B cell (primary cell): ENCODE data around the gene MYMX. TPM values are rescaled to one million over a fixed set of nuclear protein-coding genes. Genes with fewer than 3 reads are reported as not detected.

Source experiments
- ATAC-seq: fragments of 200-7000 bp; cut with Tn5 transposase; one replicate; pipeline ENCODE4 v1.10.0; 2021; ENCODE audit warnings: low read depth, mild to moderate bottlenecking, moderate number of reproducible peaks, moderate library complexity
- CTCF ChIA-PET: fragments of 350-600 bp; sonication (Branson Sonifier 250); formaldehyde crosslinking; loops from one replicate; lab custom pipeline; 2021; ENCODE audit warnings: antibody characterized with exemption, inconsistent platforms; lab: Charles Lee
- POLR2A ChIA-PET: fragments of 350-600 bp; sonication (Branson Sonifier 250); formaldehyde crosslinking; loops from one replicate; lab custom pipeline; 2021; ENCODE audit warnings: antibody characterized with exemption; lab: Charles Lee
- DNase-seq: peaks from one replicate; pipeline ENCODE4 v3.0.0; 2013
- H2AFZ ChIP-seq: 2 replicates; pipeline ENCODE4 v1.6.1; 2012; ENCODE audit warnings: mild to moderate bottlenecking, low read depth, low read length; ENCODE audit not compliant: insufficient read depth, poor library complexity, severe bottlenecking
- H3K27ac ChIP-seq, 2 donors: 1 replicate in 1 of 2; 2 replicates in 1 of 2; pipeline ENCODE4 v1.5.1; 2012 to 2013; ENCODE audit warnings: low read length in 2 of 2, mild to moderate bottlenecking in 2 of 2, moderate library complexity in 1 of 2
- H3K27me3 ChIP-seq, 4 experiments: fragments of 200-600 bp in 1 of 4; sonication (generic) in 1 of 4; replicated peaks in 1 of 4; 1 replicate in 2 of 4; 2 replicates in 2 of 4; pipeline versions ENCODE4 v1.6.1 to v1.7.0; 2013 to 2016; ENCODE audit warnings: low read length in 3 of 4, mild to moderate bottlenecking in 2 of 4, mixed read lengths in 1 of 4, moderate library complexity in 1 of 4; ENCODE audit not compliant: insufficient read depth in 4 of 4, control insufficient read depth in 3 of 4; ENCODE audit errors: control extremely low read depth in 1 of 4
- H3K36me3 ChIP-seq, 2 experiments: replicated peaks in 1 of 2; 1 replicate in 1 of 2; 2 replicates in 1 of 2; pipeline versions ENCODE4 v1.6.1 to v1.7.1; 2013; ENCODE audit warnings: low read length in 1 of 2; ENCODE audit not compliant: insufficient read depth in 2 of 2, control insufficient read depth in 1 of 2; ENCODE audit errors: control extremely low read depth in 1 of 2, extremely low read depth in 1 of 2
- H3K4me1 ChIP-seq, 2 donors: fragments of 200-600 bp in 1 of 2; sonication (generic) in 1 of 2; 1 replicate in 1 of 2; 2 replicates in 1 of 2; pipeline versions ENCODE4 v1.5.1 to v1.6.1; 2013 to 2017; ENCODE audit warnings: low read length in 2 of 2; ENCODE audit not compliant: control insufficient read depth in 2 of 2, insufficient read depth in 2 of 2
- H3K4me2 ChIP-seq: replicated peaks from 2 replicates; pipeline ENCODE3; 2012; ENCODE audit warnings: mild to moderate bottlenecking, low read depth, low read length; ENCODE audit not compliant: poor library complexity, severe bottlenecking
- H3K4me3 ChIP-seq, 5 experiments: fragments of 200-600 bp in 1 of 5; sonication (generic) in 1 of 5; 1 replicate in 3 of 5; 2 replicates in 2 of 5; pipeline versions ENCODE4 v1.5.1 to v1.7.0; 2011 to 2016; ENCODE audit warnings: low read length in 4 of 5, mild to moderate bottlenecking in 4 of 5, low read depth in 2 of 5, control low read depth in 1 of 5, moderate library complexity in 1 of 5; ENCODE audit not compliant: insufficient read depth in 1 of 5; ENCODE audit errors: control extremely low read depth in 1 of 5, extremely low read depth in 1 of 5
- H3K79me2 ChIP-seq: fragments of 200-600 bp; sonication (generic); one replicate; pipeline ENCODE4 v1.6.0; 2016; ENCODE audit warnings: low read length; ENCODE audit not compliant: control insufficient read depth, insufficient read depth
- H3K9ac ChIP-seq: fragments of 200-600 bp; sonication (generic); 2 replicates; pipeline ENCODE4 v1.6.1; 2017; ENCODE audit warnings: mild to moderate bottlenecking, low read length, moderate library complexity
- H3K9me3 ChIP-seq, 3 donors: one replicate each; pipeline versions ENCODE4 v1.6.1 to v1.7.1; 2013; ENCODE audit warnings: low read length in 2 of 3; ENCODE audit not compliant: control insufficient read depth in 2 of 3, insufficient read depth in 1 of 3; ENCODE audit errors: control extremely low read depth in 1 of 3
- H4K20me1 ChIP-seq: 2 replicates; pipeline ENCODE4 v1.6.0; 2012; ENCODE audit warnings: mild to moderate bottlenecking, low read length; ENCODE audit not compliant: insufficient read depth, control insufficient read depth, poor library complexity, severe bottlenecking
- H3K27ac Mint-ChIP-seq: one replicate; pipeline ENCODE4 v1.8.0; 2021; ENCODE audit warnings: mixed read lengths
- H3K27me3 Mint-ChIP-seq: one replicate; pipeline ENCODE4 v1.8.0; 2021; ENCODE audit warnings: mixed read lengths
- H3K4me1 Mint-ChIP-seq: one replicate; pipeline ENCODE4 v1.8.0; 2021; ENCODE audit warnings: mixed read lengths
- H3K4me3 Mint-ChIP-seq: one replicate; pipeline ENCODE4 v1.8.0; 2021; ENCODE audit warnings: mixed read lengths
- H3K9me3 Mint-ChIP-seq: one replicate; pipeline ENCODE4 v1.8.0; 2022; ENCODE audit warnings: mixed read lengths; ENCODE audit not compliant: insufficient read depth
- EZH2 ChIP-seq: IDR thresholded peaks from 2 replicates; pipeline ENCODE4 v1.6.1; 2012; ENCODE audit warnings: borderline replicate concordance, low read depth, mild to moderate bottlenecking, moderate library complexity, low read length; ENCODE audit not compliant: insufficient read depth, poor library complexity, severe bottlenecking
- WGBS: methylation state at CpG from one replicate; pipeline ENCODE4 v1.1.5; 2013; ENCODE audit warnings: missing lambda C conversion rate; ENCODE audit not compliant: insufficient coverage; 5-methylcytosine and 5-hydroxymethylcytosine counted together
- intact Hi-C: fragments of 100-400 bp; cut with micrococcal nuclease; formaldehyde crosslinking; loops from one replicate; pipeline ENCODE4 v1.10.0; 2022
- polyA plus RNA-seq: library from polyadenylated mRNA; depleted of rRNA; stranded (reverse); fragments of >200 nt; gene quantifications from 2 replicates; pipeline ENCODE4 v1.2.3, GENCODE V29; 2012
- total RNA-seq, 2 donors: library from RNA; stranded (reverse); fragments of 120-200 nt in 1 of 2; gene quantifications; 1 replicate in 1 of 2; 2 replicates in 1 of 2; pipeline versions ENCODE4 v1.2.3 to v1.2.4, GENCODE V29; 2013 to 2022
- TF ChIP-seq, protein P1 (sequence below): fragments of 200-600 bp; IDR thresholded peaks from one replicate; pipeline ENCODE4 v1.8.0; 2022; ENCODE audit warnings: antibody characterized with exemption, mild to moderate bottlenecking

MYMX gene
- total and polyA plus RNA-seq, 2 donors (not counting 1 experiment from before 2014, with no cell fraction given): not detected

DNA sequence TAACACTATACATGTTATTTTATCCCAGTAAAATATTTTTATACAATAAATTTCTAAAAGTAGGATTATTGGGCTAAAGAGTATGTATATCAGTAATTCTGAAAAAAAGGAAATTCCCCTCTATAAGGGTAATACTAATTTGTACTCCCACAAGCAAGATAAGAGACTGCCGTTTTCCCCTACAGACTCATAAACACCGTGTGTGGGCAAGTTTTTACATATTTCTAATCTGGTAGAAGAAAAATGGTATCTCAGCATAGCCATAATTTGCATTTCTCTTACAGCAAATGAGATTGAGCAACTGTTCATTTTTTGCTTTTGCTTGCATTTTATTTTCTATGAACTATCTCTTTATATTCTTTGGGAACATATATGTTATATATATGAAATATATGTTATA lies 26.0 kb upstream of the MYMX start:
- Mint-ChIP-seq H3K27me3 (peaks cover 27% of the 10 kb centered on the region), H3K9me3 (no peaks in the 10 kb centered on the region), H3K4me3 (no peak overlapping the region), H3K4me1 (no peaks in the 10 kb centered on the region), H3K27ac (no peak overlapping the region)
- Histone ChIP-seq H4K20me1 (no peaks in the 10 kb centered on the region), H3K9ac (no peak overlapping the region), H3K27me3 (peaks cover 0 to 7% (median 0%) of the 10 kb centered on the region in 4 experiments), H3K36me3 (no peaks in the 10 kb centered on the region), H3K4me1 (no peaks in the 10 kb centered on the region), H3K4me2 (no peak overlapping the region), H2AFZ (no peak overlapping the region), H3K9me3 (no peaks in the 10 kb centered on the region), H3K79me2 (no peaks in the 10 kb centered on the region), H3K4me3 (no peak overlapping the region), H3K27ac (no peak overlapping the region)
- POLR2A ChIA-PET: no interaction called here
- no CpG with 5 or more reads among the region's 2 CpGs for WGBS
- CTCF ChIA-PET: interaction anchor here (1.5 kb wide), 1 partner anchor 30 kb away, joined by 4 read pairs; no protein-coding TSS in a partner anchor
- no peak for ATAC-seq
- TF ChIP-seq EZH2: no peak
- TF ChIP-seq, protein P1, sequence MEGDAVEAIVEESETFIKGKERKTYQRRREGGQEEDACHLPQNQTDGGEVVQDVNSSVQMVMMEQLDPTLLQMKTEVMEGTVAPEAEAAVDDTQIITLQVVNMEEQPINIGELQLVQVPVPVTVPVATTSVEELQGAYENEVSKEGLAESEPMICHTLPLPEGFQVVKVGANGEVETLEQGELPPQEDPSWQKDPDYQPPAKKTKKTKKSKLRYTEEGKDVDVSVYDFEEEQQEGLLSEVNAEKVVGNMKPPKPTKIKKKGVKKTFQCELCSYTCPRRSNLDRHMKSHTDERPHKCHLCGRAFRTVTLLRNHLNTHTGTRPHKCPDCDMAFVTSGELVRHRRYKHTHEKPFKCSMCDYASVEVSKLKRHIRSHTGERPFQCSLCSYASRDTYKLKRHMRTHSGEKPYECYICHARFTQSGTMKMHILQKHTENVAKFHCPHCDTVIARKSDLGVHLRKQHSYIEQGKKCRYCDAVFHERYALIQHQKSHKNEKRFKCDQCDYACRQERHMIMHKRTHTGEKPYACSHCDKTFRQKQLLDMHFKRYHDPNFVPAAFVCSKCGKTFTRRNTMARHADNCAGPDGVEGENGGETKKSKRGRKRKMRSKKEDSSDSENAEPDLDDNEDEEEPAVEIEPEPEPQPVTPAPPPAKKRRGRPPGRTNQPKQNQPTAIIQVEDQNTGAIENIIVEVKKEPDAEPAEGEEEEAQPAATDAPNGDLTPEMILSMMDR: no peak
- no peak for DNase-seq
- intact Hi-C loops: no loop called here

DNA sequence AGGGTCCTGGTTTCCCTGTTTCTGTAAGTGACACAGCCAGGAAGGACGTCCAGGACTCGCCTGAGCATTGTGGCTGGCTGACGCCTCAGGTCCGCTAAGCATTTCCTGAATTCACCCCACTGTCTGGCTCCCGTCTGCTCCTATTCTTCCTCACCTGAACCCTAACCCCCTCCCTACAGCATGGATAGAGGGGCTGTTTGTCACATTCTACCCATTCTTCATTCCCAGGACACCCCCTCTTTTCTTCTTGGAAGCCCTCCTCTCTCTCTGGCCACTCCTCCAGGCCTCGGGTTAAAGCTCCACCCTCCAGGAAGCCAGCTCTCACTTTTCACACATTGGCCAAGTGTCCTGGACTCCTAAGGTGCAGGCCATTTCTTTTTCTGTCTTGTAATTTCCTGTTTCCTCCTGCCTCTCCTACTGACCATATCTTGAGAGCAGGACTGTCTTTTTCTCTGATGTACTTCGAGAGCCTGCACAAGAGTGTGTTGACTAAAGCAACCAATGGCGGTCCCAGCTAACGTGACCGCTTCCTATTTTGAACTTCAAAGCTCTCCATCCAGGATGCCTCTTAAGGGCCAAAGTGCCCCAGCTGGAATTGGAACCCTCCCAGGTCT lies 24.2 kb upstream of the MYMX start:
- no peak overlapping the region for H3K4me3 ChIP-seq
- DNase-seq: no peak
- peaks cover 0 to 7% (median 0%) of the 10 kb centered on the region in 4 experiments for H3K27me3 ChIP-seq
- H3K9ac ChIP-seq: no peak overlapping the region
- Mint-ChIP-seq H3K4me1 (no peaks in the 10 kb centered on the region), H3K4me3 (no peak overlapping the region), H3K9me3 (no peaks in the 10 kb centered on the region), H3K27me3 (peaks cover 20% of the 10 kb centered on the region), H3K27ac (no peak overlapping the region)
- H3K9me3 ChIP-seq: no peaks in the 10 kb centered on the region
- ChIA-PET POLR2A (interaction anchor here (0.6 kb wide), 1 partner anchor 811 kb away, joined by 5 read pairs; no protein-coding TSS in a partner anchor), CTCF (no interaction called here)
- H3K36me3 ChIP-seq: no peaks in the 10 kb centered on the region
- WGBS: 35% methylated on average over 10 of the region's 10 CpGs
- no peaks in the 10 kb centered on the region for H4K20me1 ChIP-seq
- ATAC-seq: no peak
- TF ChIP-seq, protein P1: no peak
- TF ChIP-seq EZH2: no peak
- no peak overlapping the region for H3K27ac ChIP-seq
- intact Hi-C loops: no loop called here
- no peaks in the 10 kb centered on the region for H3K4me1 ChIP-seq
- H3K4me2 ChIP-seq: no peak overlapping the region
- peak overlapping the region; percentile 46 for H2AFZ ChIP-seq
- H3K79me2 ChIP-seq: no peaks in the 10 kb centered on the region
